Breast epithelium (tissue), 4 donors: Measurements from ENCODE around the gene RCSD1. TPM values are rescaled to one million over a fixed set of nuclear protein-coding genes. Genes with fewer than 3 reads are reported as not detected.

Experiments
- DNase-seq, 2 donors: peaks; one replicate each; pipeline ENCODE4 v3.0.0-alpha.2; 2019; ENCODE audit warnings: low spot score in 2 of 2
- H3K27ac ChIP-seq, 2 donors: fragments of 200-600 bp; sonication (generic) in 1 of 2; one replicate each; pipeline ENCODE4 v1.5.1; 2016 to 2019; ENCODE audit warnings: mild to moderate bottlenecking in 1 of 2
- H3K27me3 ChIP-seq, 2 donors: fragments of 200-600 bp; sonication (generic) in 1 of 2; one replicate each; pipeline versions ENCODE4 v1.5.1 to v1.6.0; 2017 to 2019; ENCODE audit warnings: control low read depth in 1 of 2, mild to moderate bottlenecking in 1 of 2
- H3K36me3 ChIP-seq: fragments of 200-600 bp; one replicate; pipeline ENCODE4 v1.5.1; 2019
- H3K4me1 ChIP-seq, 2 donors: fragments of 200-600 bp; sonication (generic); one replicate each; pipeline ENCODE4 v1.5.1; 2016 to 2019; ENCODE audit warnings: control low read depth in 1 of 2
- H3K4me3 ChIP-seq, 3 donors: fragments of 200-600 bp; sonication (generic); 1 replicate in 2 of 3; 2 replicates in 1 of 3; pipeline ENCODE4 v1.5.1; 2016 to 2019; ENCODE audit warnings: mild to moderate bottlenecking in 3 of 3, moderate library complexity in 2 of 3
- H3K9me3 ChIP-seq, 2 donors: fragments of 200-600 bp; sonication (generic) in 1 of 2; one replicate each; pipeline ENCODE4 v1.5.1; 2016 to 2019; ENCODE audit warnings: control low read depth in 1 of 2
- POLR2A ChIP-seq: fragments of 450-650 bp; IDR thresholded peaks from one replicate; pipeline ENCODE4 v1.6.1; 2016; ENCODE audit warnings: antibody characterized with exemption, mild to moderate bottlenecking, moderate library complexity
- POLR2AphosphoS5 ChIP-seq, 3 donors: sonication (generic); formaldehyde crosslinking; IDR thresholded peaks; one replicate each; pipeline ENCODE4 v1.6.1; 2017; ENCODE audit warnings: antibody characterized with exemption in 3 of 3
- intact Hi-C: fragments of 100-400 bp; cut with DNase I; formaldehyde crosslinking; loops from one replicate; pipeline ENCODE4 v1.15.1; 2023; ENCODE audit warnings: low total_unique reads
- total RNA-seq, 3 donors: library from RNA; depleted of rRNA; stranded (reverse); fragments of >200 nt; gene quantifications; one replicate each; pipeline ENCODE4 v1.1.0, GENCODE V29; 2016
- TF ChIP-seq, protein P1 (sequence below), 3 donors: fragments of 450-650 bp; IDR thresholded peaks; one replicate each; pipeline ENCODE4 v1.5.1; 2016 to 2017; ENCODE audit warnings: antibody characterized with exemption in 3 of 3, mild to moderate bottlenecking in 3 of 3, moderate library complexity in 3 of 3

Gene RCSD1
- total RNA-seq, 3 donors from 2014 or later, result 11.5 to 29.0 (median 12.0) TPM

- no peak for TF ChIP-seq POLR2A
- TF ChIP-seq, protein P1, sequence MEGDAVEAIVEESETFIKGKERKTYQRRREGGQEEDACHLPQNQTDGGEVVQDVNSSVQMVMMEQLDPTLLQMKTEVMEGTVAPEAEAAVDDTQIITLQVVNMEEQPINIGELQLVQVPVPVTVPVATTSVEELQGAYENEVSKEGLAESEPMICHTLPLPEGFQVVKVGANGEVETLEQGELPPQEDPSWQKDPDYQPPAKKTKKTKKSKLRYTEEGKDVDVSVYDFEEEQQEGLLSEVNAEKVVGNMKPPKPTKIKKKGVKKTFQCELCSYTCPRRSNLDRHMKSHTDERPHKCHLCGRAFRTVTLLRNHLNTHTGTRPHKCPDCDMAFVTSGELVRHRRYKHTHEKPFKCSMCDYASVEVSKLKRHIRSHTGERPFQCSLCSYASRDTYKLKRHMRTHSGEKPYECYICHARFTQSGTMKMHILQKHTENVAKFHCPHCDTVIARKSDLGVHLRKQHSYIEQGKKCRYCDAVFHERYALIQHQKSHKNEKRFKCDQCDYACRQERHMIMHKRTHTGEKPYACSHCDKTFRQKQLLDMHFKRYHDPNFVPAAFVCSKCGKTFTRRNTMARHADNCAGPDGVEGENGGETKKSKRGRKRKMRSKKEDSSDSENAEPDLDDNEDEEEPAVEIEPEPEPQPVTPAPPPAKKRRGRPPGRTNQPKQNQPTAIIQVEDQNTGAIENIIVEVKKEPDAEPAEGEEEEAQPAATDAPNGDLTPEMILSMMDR (IDR thresholded peaks at IDR 0.05), result no peak
- no peak for TF ChIP-seq POLR2AphosphoS5 (IDR thresholded peaks at IDR 0.05)
- H3K4me3 ChIP-seq, result no peak overlapping the region
- H3K36me3 ChIP-seq, result no peaks in the 10 kb centered on the region
- DNase-seq, result no peak
- intact Hi-C loops, result no loop called here
- peaks cover 4% of the 10 kb centered on the region in 2 donors for H3K4me1 ChIP-seq
- H3K27me3 ChIP-seq, result no peaks in the 10 kb centered on the region
- no peak overlapping the region for H3K27ac ChIP-seq
- H3K9me3 ChIP-seq, result no peaks in the 10 kb centered on the region
These were observed 119.7 kb downstream of the RCSD1 start for GRCh38 chr1:167749741-167750140.

DNA sequence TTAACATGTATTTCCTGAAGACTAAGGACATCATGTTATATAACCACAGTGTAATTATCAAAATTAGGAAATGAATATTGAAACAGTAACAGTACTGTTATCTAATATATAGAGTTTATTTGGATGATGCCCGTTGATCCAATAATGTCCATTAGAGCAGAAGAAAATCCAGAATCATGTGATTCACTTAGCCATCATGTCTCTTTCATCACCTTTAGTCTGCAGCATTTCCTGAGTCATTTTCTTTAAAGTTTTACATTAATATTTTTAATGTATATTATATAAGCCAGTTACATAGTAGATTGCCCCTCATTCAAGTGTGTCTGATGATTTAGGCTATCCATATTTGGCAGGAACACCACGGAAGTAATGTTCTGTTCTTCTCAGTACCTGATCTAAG lies 120.6 kb downstream of the RCSD1 start:
- DNase-seq, result no peak
- TF ChIP-seq, protein P1 (IDR thresholded peaks at IDR 0.05), result no peak
- TF ChIP-seq POLR2AphosphoS5 (IDR thresholded peaks at IDR 0.05) (no peak), POLR2A (no peak)
- no peak overlapping the region for H3K4me3 ChIP-seq
- intact Hi-C loops, result no loop called here
- no peaks in the 10 kb centered on the region for H3K36me3 ChIP-seq
- peaks cover 4% of the 10 kb centered on the region in 2 donors for H3K4me1 ChIP-seq
- H3K9me3 ChIP-seq, result no peaks in the 10 kb centered on the region
- no peaks in the 10 kb centered on the region for H3K27me3 ChIP-seq
- H3K27ac ChIP-seq, result no peak overlapping the region

- Histone ChIP-seq H3K9me3 (no peaks in the 10 kb centered on the region), H3K27me3 (no peaks in the 10 kb centered on the region), H3K4me3 (no peak overlapping the region), H3K4me1 (peaks cover 0 to 4% of the 10 kb centered on the region in 2 donors), H3K27ac (no peak overlapping the region), H3K36me3 (no peaks in the 10 kb centered on the region)
- no peak for TF ChIP-seq POLR2AphosphoS5 (IDR thresholded peaks at IDR 0.05)
- TF ChIP-seq POLR2A, result no peak
- TF ChIP-seq, protein P1 (IDR thresholded peaks at IDR 0.05), result no peak
- intact Hi-C loops, result no loop called here
- DNase-seq, result no peak
These were observed 121.6 kb downstream of the RCSD1 start for GRCh38 chr1:167751676-167752075.

GRCh38 chr1:167752219-167752985 lies 122.4 kb downstream of the RCSD1 start:
- intact Hi-C loops, result no loop called here
- peak overlapping the region; percentile 59 to 74 for H3K27ac ChIP-seq
- peaks cover 0 to 4% of the 10 kb centered on the region in 2 donors for H3K4me1 ChIP-seq
- no peaks in the 10 kb centered on the region for H3K36me3 ChIP-seq
- no peak for DNase-seq
- H3K4me3 ChIP-seq, result peak overlapping the region in 1 of 3 donors; percentile 7
- H3K9me3 ChIP-seq, result no peaks in the 10 kb centered on the region
- TF ChIP-seq POLR2AphosphoS5 (IDR thresholded peaks at IDR 0.05) (no peak), POLR2A (no peak)
- TF ChIP-seq, protein P1 (IDR thresholded peaks at IDR 0.05), result no peak
- H3K27me3 ChIP-seq, result no peaks in the 10 kb centered on the region

DNA sequence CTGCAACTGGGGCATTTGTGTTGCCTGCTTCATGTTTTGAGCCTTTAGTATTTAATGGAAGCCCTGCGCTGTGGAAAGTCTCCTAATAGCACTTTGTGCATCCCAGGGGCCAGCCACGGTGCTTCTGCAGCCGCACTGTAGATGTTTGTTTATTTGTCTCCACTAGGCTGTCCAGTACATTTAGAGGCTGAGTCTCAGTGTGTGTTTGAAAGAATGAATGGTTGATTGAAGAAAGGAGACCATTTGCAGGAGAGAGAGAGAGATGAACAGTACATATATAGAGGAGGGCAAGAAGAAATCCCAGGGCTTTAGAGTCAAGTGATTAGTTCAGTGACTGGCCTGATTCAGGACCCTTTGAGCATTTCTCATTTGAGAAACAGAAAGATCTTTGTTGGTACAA lies 125.6 kb downstream of the RCSD1 start:
- no peak for TF ChIP-seq POLR2A
- TF ChIP-seq POLR2AphosphoS5 (IDR thresholded peaks at IDR 0.05), result no peak
- TF ChIP-seq, protein P1 (IDR thresholded peaks at IDR 0.05), result no peak
- DNase-seq, result no peak
- peaks cover 0 to 4% of the 10 kb centered on the region in 2 donors for H3K4me1 ChIP-seq
- H3K9me3 ChIP-seq, result no peaks in the 10 kb centered on the region
- no peak overlapping the region for H3K4me3 ChIP-seq
- no peaks in the 10 kb centered on the region for H3K36me3 ChIP-seq
- H3K27ac ChIP-seq, result no peak overlapping the region
- H3K27me3 ChIP-seq, result no peaks in the 10 kb centered on the region
- intact Hi-C loops, result no loop called here
